B cell (primary cell): Measurements from ENCODE around the gene SLITRK2. TPM values are rescaled to one million over a fixed set of nuclear protein-coding genes. Genes with fewer than 3 reads are reported as not detected.

Experiments
- ATAC-seq: fragments of 200-7000 bp; cut with Tn5 transposase; one replicate; pipeline ENCODE4 v1.10.0; 2021; ENCODE audit warnings: low read depth, mild to moderate bottlenecking, moderate number of reproducible peaks, moderate library complexity
- CTCF ChIA-PET: fragments of 350-600 bp; sonication (Branson Sonifier 250); formaldehyde crosslinking; loops from one replicate; lab custom pipeline; 2021; ENCODE audit warnings: antibody characterized with exemption, inconsistent platforms; lab: Charles Lee
- POLR2A ChIA-PET: fragments of 350-600 bp; sonication (Branson Sonifier 250); formaldehyde crosslinking; loops from one replicate; lab custom pipeline; 2021; ENCODE audit warnings: antibody characterized with exemption; lab: Charles Lee
- DNase-seq: peaks from one replicate; pipeline ENCODE4 v3.0.0; 2013
- H2AFZ ChIP-seq: 2 replicates; pipeline ENCODE4 v1.6.1; 2012; ENCODE audit warnings: mild to moderate bottlenecking, low read depth, low read length; ENCODE audit not compliant: insufficient read depth, poor library complexity, severe bottlenecking
- H3K27ac ChIP-seq, 2 donors: 1 replicate in 1 of 2; 2 replicates in 1 of 2; pipeline ENCODE4 v1.5.1; 2012 to 2013; ENCODE audit warnings: low read length in 2 of 2, mild to moderate bottlenecking in 2 of 2, moderate library complexity in 1 of 2
- H3K27me3 ChIP-seq, 4 experiments: fragments of 200-600 bp in 1 of 4; sonication (generic) in 1 of 4; replicated peaks in 1 of 4; 1 replicate in 2 of 4; 2 replicates in 2 of 4; pipeline versions ENCODE4 v1.6.1 to v1.7.0; 2013 to 2016; ENCODE audit warnings: low read length in 3 of 4, mild to moderate bottlenecking in 2 of 4, mixed read lengths in 1 of 4, moderate library complexity in 1 of 4; ENCODE audit not compliant: insufficient read depth in 4 of 4, control insufficient read depth in 3 of 4; ENCODE audit errors: control extremely low read depth in 1 of 4
- H3K36me3 ChIP-seq, 2 experiments: replicated peaks in 1 of 2; 1 replicate in 1 of 2; 2 replicates in 1 of 2; pipeline versions ENCODE4 v1.6.1 to v1.7.1; 2013; ENCODE audit warnings: low read length in 1 of 2; ENCODE audit not compliant: insufficient read depth in 2 of 2, control insufficient read depth in 1 of 2; ENCODE audit errors: control extremely low read depth in 1 of 2, extremely low read depth in 1 of 2
- H3K4me1 ChIP-seq, 2 donors: fragments of 200-600 bp in 1 of 2; sonication (generic) in 1 of 2; 1 replicate in 1 of 2; 2 replicates in 1 of 2; pipeline versions ENCODE4 v1.5.1 to v1.6.1; 2013 to 2017; ENCODE audit warnings: low read length in 2 of 2; ENCODE audit not compliant: control insufficient read depth in 2 of 2, insufficient read depth in 2 of 2
- H3K4me2 ChIP-seq: replicated peaks from 2 replicates; pipeline ENCODE3; 2012; ENCODE audit warnings: mild to moderate bottlenecking, low read depth, low read length; ENCODE audit not compliant: poor library complexity, severe bottlenecking
- H3K4me3 ChIP-seq, 5 experiments: fragments of 200-600 bp in 1 of 5; sonication (generic) in 1 of 5; 1 replicate in 3 of 5; 2 replicates in 2 of 5; pipeline versions ENCODE4 v1.5.1 to v1.7.0; 2011 to 2016; ENCODE audit warnings: low read length in 4 of 5, mild to moderate bottlenecking in 4 of 5, low read depth in 2 of 5, control low read depth in 1 of 5, moderate library complexity in 1 of 5; ENCODE audit not compliant: insufficient read depth in 1 of 5; ENCODE audit errors: control extremely low read depth in 1 of 5, extremely low read depth in 1 of 5
- H3K79me2 ChIP-seq: fragments of 200-600 bp; sonication (generic); one replicate; pipeline ENCODE4 v1.6.0; 2016; ENCODE audit warnings: low read length; ENCODE audit not compliant: control insufficient read depth, insufficient read depth
- H3K9ac ChIP-seq: fragments of 200-600 bp; sonication (generic); 2 replicates; pipeline ENCODE4 v1.6.1; 2017; ENCODE audit warnings: mild to moderate bottlenecking, low read length, moderate library complexity
- H3K9me3 ChIP-seq, 3 donors: one replicate each; pipeline versions ENCODE4 v1.6.1 to v1.7.1; 2013; ENCODE audit warnings: low read length in 2 of 3; ENCODE audit not compliant: control insufficient read depth in 2 of 3, insufficient read depth in 1 of 3; ENCODE audit errors: control extremely low read depth in 1 of 3
- H4K20me1 ChIP-seq: 2 replicates; pipeline ENCODE4 v1.6.0; 2012; ENCODE audit warnings: mild to moderate bottlenecking, low read length; ENCODE audit not compliant: insufficient read depth, control insufficient read depth, poor library complexity, severe bottlenecking
- H3K27ac Mint-ChIP-seq: one replicate; pipeline ENCODE4 v1.8.0; 2021; ENCODE audit warnings: mixed read lengths
- H3K27me3 Mint-ChIP-seq: one replicate; pipeline ENCODE4 v1.8.0; 2021; ENCODE audit warnings: mixed read lengths
- H3K4me1 Mint-ChIP-seq: one replicate; pipeline ENCODE4 v1.8.0; 2021; ENCODE audit warnings: mixed read lengths
- H3K4me3 Mint-ChIP-seq: one replicate; pipeline ENCODE4 v1.8.0; 2021; ENCODE audit warnings: mixed read lengths
- H3K9me3 Mint-ChIP-seq: one replicate; pipeline ENCODE4 v1.8.0; 2022; ENCODE audit warnings: mixed read lengths; ENCODE audit not compliant: insufficient read depth
- EZH2 ChIP-seq: IDR thresholded peaks from 2 replicates; pipeline ENCODE4 v1.6.1; 2012; ENCODE audit warnings: borderline replicate concordance, low read depth, mild to moderate bottlenecking, moderate library complexity, low read length; ENCODE audit not compliant: insufficient read depth, poor library complexity, severe bottlenecking
- WGBS: methylation state at CpG from one replicate; pipeline ENCODE4 v1.1.5; 2013; ENCODE audit warnings: missing lambda C conversion rate; ENCODE audit not compliant: insufficient coverage; 5-methylcytosine and 5-hydroxymethylcytosine counted together
- intact Hi-C: fragments of 100-400 bp; cut with micrococcal nuclease; formaldehyde crosslinking; loops from one replicate; pipeline ENCODE4 v1.10.0; 2022
- polyA plus RNA-seq: library from polyadenylated mRNA; depleted of rRNA; stranded (reverse); fragments of >200 nt; gene quantifications from 2 replicates; pipeline ENCODE4 v1.2.3, GENCODE V29; 2012
- total RNA-seq, 2 donors: library from RNA; stranded (reverse); fragments of 120-200 nt in 1 of 2; gene quantifications; 1 replicate in 1 of 2; 2 replicates in 1 of 2; pipeline versions ENCODE4 v1.2.3 to v1.2.4, GENCODE V29; 2013 to 2022
- TF ChIP-seq, protein P1 (sequence below): fragments of 200-600 bp; IDR thresholded peaks from one replicate; pipeline ENCODE4 v1.8.0; 2022; ENCODE audit warnings: antibody characterized with exemption, mild to moderate bottlenecking

The SLITRK2 gene
- total and polyA plus RNA-seq, 2 donors (not counting 1 experiment from before 2014, with no cell fraction given), result not detected

GRCh38 chrX:145816601-145817315 is 871 bp upstream of the SLITRK2 start:
- ChIA-PET CTCF (no interaction called here), POLR2A (no interaction called here)
- H3K27ac ChIP-seq, result no peak overlapping the region
- no peaks in the 10 kb centered on the region for H4K20me1 ChIP-seq
- H3K9ac ChIP-seq, result no peak overlapping the region
- Mint-ChIP-seq H3K27me3 (peaks cover 23% of the 10 kb centered on the region), H3K4me1 (no peaks in the 10 kb centered on the region), H3K4me3 (no peak overlapping the region), H3K9me3 (no peaks in the 10 kb centered on the region), H3K27ac (no peak overlapping the region)
- DNase-seq (no peak), ATAC-seq (no peak)
- peaks cover 0 to 2% (median 0%) of the 10 kb centered on the region in 3 donors for H3K9me3 ChIP-seq
- no peaks in the 10 kb centered on the region for H3K79me2 ChIP-seq
- no peak overlapping the region for H3K4me3 ChIP-seq
- H3K36me3 ChIP-seq, result no peaks in the 10 kb centered on the region
- TF ChIP-seq EZH2, result no peak
- TF ChIP-seq, protein P1, sequence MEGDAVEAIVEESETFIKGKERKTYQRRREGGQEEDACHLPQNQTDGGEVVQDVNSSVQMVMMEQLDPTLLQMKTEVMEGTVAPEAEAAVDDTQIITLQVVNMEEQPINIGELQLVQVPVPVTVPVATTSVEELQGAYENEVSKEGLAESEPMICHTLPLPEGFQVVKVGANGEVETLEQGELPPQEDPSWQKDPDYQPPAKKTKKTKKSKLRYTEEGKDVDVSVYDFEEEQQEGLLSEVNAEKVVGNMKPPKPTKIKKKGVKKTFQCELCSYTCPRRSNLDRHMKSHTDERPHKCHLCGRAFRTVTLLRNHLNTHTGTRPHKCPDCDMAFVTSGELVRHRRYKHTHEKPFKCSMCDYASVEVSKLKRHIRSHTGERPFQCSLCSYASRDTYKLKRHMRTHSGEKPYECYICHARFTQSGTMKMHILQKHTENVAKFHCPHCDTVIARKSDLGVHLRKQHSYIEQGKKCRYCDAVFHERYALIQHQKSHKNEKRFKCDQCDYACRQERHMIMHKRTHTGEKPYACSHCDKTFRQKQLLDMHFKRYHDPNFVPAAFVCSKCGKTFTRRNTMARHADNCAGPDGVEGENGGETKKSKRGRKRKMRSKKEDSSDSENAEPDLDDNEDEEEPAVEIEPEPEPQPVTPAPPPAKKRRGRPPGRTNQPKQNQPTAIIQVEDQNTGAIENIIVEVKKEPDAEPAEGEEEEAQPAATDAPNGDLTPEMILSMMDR, result no peak
- intact Hi-C loops, result no loop called here
- no peak overlapping the region for H3K4me2 ChIP-seq
- no peak overlapping the region for H2AFZ ChIP-seq
- no peaks in the 10 kb centered on the region for H3K4me1 ChIP-seq
- peaks cover 0 to 6% (median 2%) of the 10 kb centered on the region in 4 experiments for H3K27me3 ChIP-seq
- WGBS, result no CpG with 5 or more reads among the region's 20 CpGs
